Liver (tissue), 9 donors: Measurements from ENCODE around the gene ARIH1. TPM values are rescaled to one million over a fixed set of nuclear protein-coding genes. Genes with fewer than 3 reads are reported as not detected.

Experiments used
- DNase-seq: peaks from one replicate; pipeline ENCODE4 v3.0.0-alpha.2; 2017; ENCODE audit warnings: low spot score
- H3K27ac ChIP-seq, 2 donors: one replicate each; pipeline ENCODE4 v1.7.0; 2013; ENCODE audit warnings: inconsistent platforms in 2 of 2, low read length in 2 of 2, control low read depth in 1 of 2, low read depth in 1 of 2, mild to moderate bottlenecking in 1 of 2
- H3K27me3 ChIP-seq, 4 donors: one replicate each; pipeline versions ENCODE4 v1.6.1 to v1.7.0; 2013; ENCODE audit warnings: low read length in 3 of 4, inconsistent platforms in 1 of 4, mild to moderate bottlenecking in 1 of 4, moderate library complexity in 1 of 4; ENCODE audit not compliant: control insufficient read depth in 4 of 4, insufficient read depth in 4 of 4
- H3K36me3 ChIP-seq, 4 donors: one replicate each; pipeline versions ENCODE4 v1.6.1 to v1.7.0; 2013; ENCODE audit warnings: low read length in 3 of 4, mild to moderate bottlenecking in 3 of 4, low read depth in 1 of 4, moderate library complexity in 1 of 4; ENCODE audit not compliant: control insufficient read depth in 4 of 4, insufficient read depth in 3 of 4
- H3K4me1 ChIP-seq, 4 donors: one replicate each; pipeline versions ENCODE4 v1.6.1 to v1.7.0; 2013; ENCODE audit warnings: low read length in 3 of 4, mild to moderate bottlenecking in 3 of 4, moderate library complexity in 1 of 4; ENCODE audit not compliant: control insufficient read depth in 4 of 4, insufficient read depth in 4 of 4
- H3K4me3 ChIP-seq, 3 donors: one replicate each; pipeline versions ENCODE4 v1.6.1 to v1.7.0; 2013; ENCODE audit warnings: low read length in 3 of 3, control low read depth in 1 of 3, low read depth in 1 of 3, mild to moderate bottlenecking in 1 of 3
- H3K9ac ChIP-seq, 2 donors: one replicate each; pipeline ENCODE4 v1.7.0; 2013; ENCODE audit warnings: low read length in 2 of 2, mild to moderate bottlenecking in 2 of 2, moderate library complexity in 2 of 2, control low read depth in 1 of 2, low read depth in 1 of 2
- H3K9me3 ChIP-seq, 4 donors: one replicate each; pipeline versions ENCODE4 v1.6.1 to v1.7.0; 2013; ENCODE audit warnings: low read length in 3 of 4; ENCODE audit not compliant: control insufficient read depth in 4 of 4
- EGR1 ChIP-seq, 2 donors: IDR thresholded peaks; 2 replicates each; pipeline ENCODE4 v1.6.1; 2016 to 2018; ENCODE audit warnings: antibody characterized with exemption in 2 of 2, low read depth in 2 of 2
- FOXA1 ChIP-seq: IDR thresholded peaks from 2 replicates; pipeline ENCODE4 v1.6.1; 2016; ENCODE audit warnings: antibody characterized with exemption
- FOXA2 ChIP-seq: IDR thresholded peaks from 2 replicates; pipeline ENCODE4 v1.6.1; 2016; ENCODE audit warnings: antibody characterized with exemption
- GABPA ChIP-seq, 2 donors: IDR thresholded peaks in 1 of 2; conservative IDR thresholded peaks in 1 of 2; 2 replicates each; pipeline ENCODE4 v1.6.1; 2016; ENCODE audit warnings: antibody characterized with exemption in 2 of 2, mild to moderate bottlenecking in 1 of 2, moderate library complexity in 1 of 2
- HNF4A ChIP-seq, 2 donors: conservative IDR thresholded peaks; 2 replicates each; pipeline ENCODE4 v1.6.1; 2016; ENCODE audit warnings: antibody characterized with exemption in 2 of 2, mild to moderate bottlenecking in 2 of 2
- HNF4G ChIP-seq: IDR thresholded peaks from 2 replicates; pipeline ENCODE4 v1.6.1; 2016; ENCODE audit warnings: antibody characterized with exemption
- NR2F2 ChIP-seq: IDR thresholded peaks from 2 replicates; pipeline ENCODE4 v1.6.1; 2016; ENCODE audit warnings: antibody characterized with exemption
- RAD21 ChIP-seq, 2 donors: IDR thresholded peaks; 2 replicates each; pipeline ENCODE4 v1.6.1; 2016; ENCODE audit warnings: antibody characterized with exemption in 2 of 2, mild to moderate bottlenecking in 2 of 2
- RXRA ChIP-seq, 2 donors: IDR thresholded peaks; 2 replicates each; pipeline ENCODE4 v1.6.1; 2017 to 2018; ENCODE audit warnings: antibody characterized with exemption in 2 of 2, mild to moderate bottlenecking in 1 of 2
- SP1 ChIP-seq: IDR thresholded peaks from 2 replicates; pipeline ENCODE4 v1.6.1; 2018; ENCODE audit warnings: antibody characterized with exemption, mild to moderate bottlenecking
- TAF1 ChIP-seq: conservative IDR thresholded peaks from 2 replicates; pipeline ENCODE4 v1.6.1; 2016; ENCODE audit warnings: antibody characterized with exemption, mild to moderate bottlenecking
- YY1 ChIP-seq: IDR thresholded peaks from 2 replicates; pipeline ENCODE4 v1.6.1; 2016; ENCODE audit warnings: antibody characterized with exemption, mild to moderate bottlenecking
- WGBS: extraction: QIAGEN DNeasy Blood & Tissue Kit; methylation state at CpG from one replicate; pipeline ENCODE4 v1.1.7; 2013; 5-methylcytosine and 5-hydroxymethylcytosine counted together
- polyA plus RNA-seq, 2 donors: library from polyadenylated mRNA; stranded (reverse) in 1 of 2; unstranded in 1 of 2; fragments of 200-250 nt in 1 of 2; fragments of >200 nt in 1 of 2; fragmentation: Nextera tagmentation in 1 of 2; extraction: Ambion mirVana in 1 of 2; gene quantifications; one replicate each; pipeline versions ENCODE4 v1.2.1 to v1.2.3, GENCODE V29; 2013 to 2015
- total RNA-seq, 2 donors: library from RNA; depleted of rRNA; stranded (reverse); fragments of >200 nt; gene quantifications; one replicate each; pipeline ENCODE4 v1.2.3, GENCODE V29; 2014
- TF ChIP-seq, protein P1 (sequence below): IDR thresholded peaks from 2 replicates; pipeline ENCODE4 v1.6.1; 2016; ENCODE audit warnings: antibody characterized with exemption
- TF ChIP-seq, protein P2 (sequence below): IDR thresholded peaks from 2 replicates; pipeline ENCODE4 v1.6.1; 2016; ENCODE audit warnings: antibody characterized with exemption
- TF ChIP-seq, protein P3 (sequence below): IDR thresholded peaks from 2 replicates; pipeline ENCODE4 v1.6.1; 2016; ENCODE audit warnings: antibody characterized with exemption
- TF ChIP-seq, protein P4 (sequence below): fragments of 150-350 bp; IDR thresholded peaks from 2 replicates; pipeline ENCODE4 v1.5.1; 2017; ENCODE audit warnings: improper control_type of control experiment, low read depth, low read length; ENCODE audit not compliant: missing input control
- TF ChIP-seq, protein P5 (sequence below): IDR thresholded peaks from 2 replicates; pipeline ENCODE4 v1.6.1; 2016; ENCODE audit warnings: antibody characterized with exemption, mild to moderate bottlenecking
- donor health status: healthy.
- donor health status: healthy.
- donor health status: healthy.
- donor health status: healthy.
- donor health status: healthy.

Gene ARIH1
- total and polyA plus RNA-seq, 4 donors, result 10.8 to 23.8 (median 18.8) TPM

DNA sequence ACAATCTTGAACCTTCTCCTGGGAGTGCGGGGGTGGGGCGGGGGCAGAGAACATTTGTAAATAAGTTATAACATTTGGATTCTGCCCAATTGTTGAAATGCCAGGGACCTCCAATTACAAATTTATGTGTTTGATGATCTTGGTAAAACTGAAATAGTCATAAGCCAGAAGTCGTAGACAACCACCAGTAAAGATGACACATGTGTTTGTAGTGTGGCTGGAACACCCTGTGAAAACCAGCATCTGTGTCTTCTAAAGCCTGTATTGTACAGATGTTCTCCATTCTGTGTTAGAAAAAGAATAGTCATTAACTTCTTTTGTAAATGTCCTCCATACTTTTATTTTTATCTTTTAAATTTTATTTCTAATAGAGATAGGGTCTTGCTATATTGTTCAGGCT, 61.8 kb downstream of the ARIH1 start:
- no peak for DNase-seq
- H3K4me1 ChIP-seq, result peaks cover 0 to 2% (median 0%) of the 10 kb centered on the region in 4 donors
- no peaks in the 10 kb centered on the region for H3K27me3 ChIP-seq
- no peak overlapping the region for H3K9ac ChIP-seq
- 95% methylated on average over 3 of the region's 3 CpGs for WGBS
- no peak for TF ChIP-seq HNF4G
- TF ChIP-seq EGR1 (IDR thresholded peaks at IDR 0.05; ENCODE audit: low read depth in 2 of 2), result no peak
- TF ChIP-seq, protein P1, sequence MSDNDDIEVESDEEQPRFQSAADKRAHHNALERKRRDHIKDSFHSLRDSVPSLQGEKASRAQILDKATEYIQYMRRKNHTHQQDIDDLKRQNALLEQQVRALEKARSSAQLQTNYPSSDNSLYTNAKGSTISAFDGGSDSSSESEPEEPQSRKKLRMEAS, result no peak
- TF ChIP-seq FOXA1, result no peak
- TF ChIP-seq, protein P2, sequence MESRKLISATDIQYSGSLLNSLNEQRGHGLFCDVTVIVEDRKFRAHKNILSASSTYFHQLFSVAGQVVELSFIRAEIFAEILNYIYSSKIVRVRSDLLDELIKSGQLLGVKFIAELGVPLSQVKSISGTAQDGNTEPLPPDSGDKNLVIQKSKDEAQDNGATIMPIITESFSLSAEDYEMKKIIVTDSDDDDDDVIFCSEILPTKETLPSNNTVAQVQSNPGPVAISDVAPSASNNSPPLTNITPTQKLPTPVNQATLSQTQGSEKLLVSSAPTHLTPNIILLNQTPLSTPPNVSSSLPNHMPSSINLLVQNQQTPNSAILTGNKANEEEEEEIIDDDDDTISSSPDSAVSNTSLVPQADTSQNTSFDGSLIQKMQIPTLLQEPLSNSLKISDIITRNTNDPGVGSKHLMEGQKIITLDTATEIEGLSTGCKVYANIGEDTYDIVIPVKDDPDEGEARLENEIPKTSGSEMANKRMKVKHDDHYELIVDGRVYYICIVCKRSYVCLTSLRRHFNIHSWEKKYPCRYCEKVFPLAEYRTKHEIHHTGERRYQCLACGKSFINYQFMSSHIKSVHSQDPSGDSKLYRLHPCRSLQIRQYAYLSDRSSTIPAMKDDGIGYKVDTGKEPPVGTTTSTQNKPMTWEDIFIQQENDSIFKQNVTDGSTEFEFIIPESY, result no peak
- no peak for TF ChIP-seq YY1
- TF ChIP-seq RAD21 (IDR thresholded peaks at IDR 0.05), result no peak
- TF ChIP-seq, protein P3, sequence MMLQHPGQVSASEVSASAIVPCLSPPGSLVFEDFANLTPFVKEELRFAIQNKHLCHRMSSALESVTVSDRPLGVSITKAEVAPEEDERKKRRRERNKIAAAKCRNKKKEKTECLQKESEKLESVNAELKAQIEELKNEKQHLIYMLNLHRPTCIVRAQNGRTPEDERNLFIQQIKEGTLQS, result no peak
- TF ChIP-seq TAF1, result no peak
- TF ChIP-seq, protein P4, sequence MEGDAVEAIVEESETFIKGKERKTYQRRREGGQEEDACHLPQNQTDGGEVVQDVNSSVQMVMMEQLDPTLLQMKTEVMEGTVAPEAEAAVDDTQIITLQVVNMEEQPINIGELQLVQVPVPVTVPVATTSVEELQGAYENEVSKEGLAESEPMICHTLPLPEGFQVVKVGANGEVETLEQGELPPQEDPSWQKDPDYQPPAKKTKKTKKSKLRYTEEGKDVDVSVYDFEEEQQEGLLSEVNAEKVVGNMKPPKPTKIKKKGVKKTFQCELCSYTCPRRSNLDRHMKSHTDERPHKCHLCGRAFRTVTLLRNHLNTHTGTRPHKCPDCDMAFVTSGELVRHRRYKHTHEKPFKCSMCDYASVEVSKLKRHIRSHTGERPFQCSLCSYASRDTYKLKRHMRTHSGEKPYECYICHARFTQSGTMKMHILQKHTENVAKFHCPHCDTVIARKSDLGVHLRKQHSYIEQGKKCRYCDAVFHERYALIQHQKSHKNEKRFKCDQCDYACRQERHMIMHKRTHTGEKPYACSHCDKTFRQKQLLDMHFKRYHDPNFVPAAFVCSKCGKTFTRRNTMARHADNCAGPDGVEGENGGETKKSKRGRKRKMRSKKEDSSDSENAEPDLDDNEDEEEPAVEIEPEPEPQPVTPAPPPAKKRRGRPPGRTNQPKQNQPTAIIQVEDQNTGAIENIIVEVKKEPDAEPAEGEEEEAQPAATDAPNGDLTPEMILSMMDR, result no peak
- no peak for TF ChIP-seq NR2F2
- no peak for TF ChIP-seq HNF4A (conservative IDR thresholded peaks at IDR 0.05)
- no peak for TF ChIP-seq FOXA2
- H3K27ac ChIP-seq, result no peak overlapping the region
- H3K4me3 ChIP-seq, result no peak overlapping the region
- no peaks in the 10 kb centered on the region for H3K36me3 ChIP-seq
- H3K9me3 ChIP-seq, result no peaks in the 10 kb centered on the region

DNA sequence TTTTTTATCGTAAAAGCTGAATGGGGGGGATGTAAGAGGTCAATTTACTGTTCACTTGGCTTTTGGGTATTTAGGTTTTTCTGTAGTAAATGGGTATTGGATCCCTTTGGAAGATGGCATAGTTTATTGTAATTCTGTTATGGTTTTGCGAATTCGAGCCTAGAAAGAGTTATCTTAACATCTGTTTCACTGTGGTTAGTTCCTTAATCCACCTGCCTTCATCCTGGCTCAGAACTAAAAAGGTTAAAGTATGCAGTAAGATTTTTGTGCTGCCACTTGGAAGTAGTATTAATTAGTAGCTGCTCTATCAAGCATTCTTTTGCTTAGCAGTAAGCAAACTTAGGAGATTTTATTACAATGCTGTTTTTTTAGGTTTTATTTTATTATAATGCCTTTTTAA, 62.4 kb downstream of the ARIH1 start:
- Histone ChIP-seq H3K36me3 (no peaks in the 10 kb centered on the region), H3K27ac (no peak overlapping the region), H3K27me3 (no peaks in the 10 kb centered on the region), H3K4me3 (no peak overlapping the region), H3K9me3 (no peaks in the 10 kb centered on the region), H3K4me1 (peaks cover 0 to 2% (median 0%) of the 10 kb centered on the region in 4 donors), H3K9ac (no peak overlapping the region)
- 96% methylated on average over 3 of the region's 3 CpGs for WGBS
- no peak for TF ChIP-seq NR2F2
- TF ChIP-seq SP1, result no peak
- TF ChIP-seq RXRA (IDR thresholded peaks at IDR 0.05), result no peak
- TF ChIP-seq HNF4A (conservative IDR thresholded peaks at IDR 0.05), result no peak
- no peak for TF ChIP-seq YY1
- TF ChIP-seq GABPA (IDR thresholded peaks at IDR 0.05 in 1 of 2, conservative IDR thresholded peaks at IDR 0.05 in 1 of 2), result no peak
- no peak for TF ChIP-seq RAD21 (IDR thresholded peaks at IDR 0.05)
- TF ChIP-seq, protein P5, sequence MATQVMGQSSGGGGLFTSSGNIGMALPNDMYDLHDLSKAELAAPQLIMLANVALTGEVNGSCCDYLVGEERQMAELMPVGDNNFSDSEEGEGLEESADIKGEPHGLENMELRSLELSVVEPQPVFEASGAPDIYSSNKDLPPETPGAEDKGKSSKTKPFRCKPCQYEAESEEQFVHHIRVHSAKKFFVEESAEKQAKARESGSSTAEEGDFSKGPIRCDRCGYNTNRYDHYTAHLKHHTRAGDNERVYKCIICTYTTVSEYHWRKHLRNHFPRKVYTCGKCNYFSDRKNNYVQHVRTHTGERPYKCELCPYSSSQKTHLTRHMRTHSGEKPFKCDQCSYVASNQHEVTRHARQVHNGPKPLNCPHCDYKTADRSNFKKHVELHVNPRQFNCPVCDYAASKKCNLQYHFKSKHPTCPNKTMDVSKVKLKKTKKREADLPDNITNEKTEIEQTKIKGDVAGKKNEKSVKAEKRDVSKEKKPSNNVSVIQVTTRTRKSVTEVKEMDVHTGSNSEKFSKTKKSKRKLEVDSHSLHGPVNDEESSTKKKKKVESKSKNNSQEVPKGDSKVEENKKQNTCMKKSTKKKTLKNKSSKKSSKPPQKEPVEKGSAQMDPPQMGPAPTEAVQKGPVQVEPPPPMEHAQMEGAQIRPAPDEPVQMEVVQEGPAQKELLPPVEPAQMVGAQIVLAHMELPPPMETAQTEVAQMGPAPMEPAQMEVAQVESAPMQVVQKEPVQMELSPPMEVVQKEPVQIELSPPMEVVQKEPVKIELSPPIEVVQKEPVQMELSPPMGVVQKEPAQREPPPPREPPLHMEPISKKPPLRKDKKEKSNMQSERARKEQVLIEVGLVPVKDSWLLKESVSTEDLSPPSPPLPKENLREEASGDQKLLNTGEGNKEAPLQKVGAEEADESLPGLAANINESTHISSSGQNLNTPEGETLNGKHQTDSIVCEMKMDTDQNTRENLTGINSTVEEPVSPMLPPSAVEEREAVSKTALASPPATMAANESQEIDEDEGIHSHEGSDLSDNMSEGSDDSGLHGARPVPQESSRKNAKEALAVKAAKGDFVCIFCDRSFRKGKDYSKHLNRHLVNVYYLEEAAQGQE, result no peak
- TF ChIP-seq HNF4G, result no peak
- TF ChIP-seq, protein P2, result no peak
- no peak for TF ChIP-seq TAF1
- no peak for DNase-seq
